Smooth muscle cell (in vitro differentiated cells): ENCODE data around the gene PITHD1. TPM values are rescaled to one million over a fixed set of nuclear protein-coding genes. Genes with fewer than 3 reads are reported as not detected.

Experiments used
- DNase-seq: peaks from one replicate; lab custom pipeline; 2025; ENCODE audit not compliant: unreplicated experiment; lab: John Stamatoyannopoulos, UW
- H2AFZ ChIP-seq: fragments of 200-600 bp; sonication (generic); 2 replicates; pipeline ENCODE4 v1.6.0; 2016; ENCODE audit warnings: antibody characterized with exemption, low read depth, mild to moderate bottlenecking
- H3F3A ChIP-seq: fragments of 200-600 bp; sonication (generic); 2 replicates; pipeline ENCODE4 v1.6.0; 2017; ENCODE audit warnings: antibody characterized with exemption, low read depth
- H3K27ac ChIP-seq: fragments of 200-600 bp; sonication (generic); 2 replicates; pipeline ENCODE4 v1.5.1; 2016; ENCODE audit warnings: low read depth, mild to moderate bottlenecking
- H3K27me3 ChIP-seq: fragments of 200-600 bp; sonication (generic); 2 replicates; pipeline ENCODE4 v1.6.1; 2016; ENCODE audit warnings: low read depth, mild to moderate bottlenecking
- H3K36me3 ChIP-seq: fragments of 200-600 bp; sonication (generic); 2 replicates; pipeline ENCODE4 v1.5.1; 2016; ENCODE audit warnings: low read depth
- H3K4me1 ChIP-seq: fragments of 200-600 bp; sonication (generic); 2 replicates; pipeline ENCODE4 v1.5.1; 2016; ENCODE audit warnings: low read depth
- H3K4me2 ChIP-seq: fragments of 200-600 bp; sonication (generic); 2 replicates; pipeline ENCODE4 v1.6.0; 2016; ENCODE audit warnings: mild to moderate bottlenecking
- H3K4me3 ChIP-seq: fragments of 200-600 bp; sonication (generic); 2 replicates; pipeline ENCODE4 v1.5.1; 2016; ENCODE audit warnings: mild to moderate bottlenecking
- H3K79me2 ChIP-seq: fragments of 200-600 bp; sonication (generic); 2 replicates; pipeline ENCODE4 v1.6.0; 2016; ENCODE audit warnings: low read depth, mild to moderate bottlenecking
- H3K9ac ChIP-seq: fragments of 200-600 bp; sonication (generic); 2 replicates; pipeline ENCODE4 v1.6.0; 2016; ENCODE audit warnings: low read depth
- H3K9me3 ChIP-seq: fragments of 200-600 bp; sonication (generic); replicated peaks from 2 replicates; pipeline ENCODE4 v1.5.1; 2016; ENCODE audit warnings: low read depth
- H4K20me1 ChIP-seq: fragments of 200-600 bp; sonication (generic); 2 replicates; pipeline ENCODE4 v1.6.0; 2016; ENCODE audit warnings: low read depth
- CTCF ChIP-seq: fragments of 200-600 bp; sonication (generic); IDR thresholded peaks from 2 replicates; pipeline ENCODE4 v1.5.1; 2017; ENCODE audit warnings: borderline replicate concordance, mild to moderate bottlenecking, antibody characterized with exemption; ENCODE audit not compliant: insufficient read depth, poor library complexity, severe bottlenecking
- WGBS: methylation state at CpG from one replicate; pipeline ENCODE4 v1.1.7; 2016; ENCODE audit warnings: low lambda C conversion rate; 5-methylcytosine and 5-hydroxymethylcytosine counted together
- polyA plus RNA-seq: library from polyadenylated mRNA; unstranded; fragments of >200 nt; fragmentation: Nextera tagmentation; extraction: Ambion mirVana; gene quantifications from 2 replicates; pipeline ENCODE4 v1.2.1, GENCODE V29; 2016
- total RNA-seq: library from RNA; depleted of rRNA; stranded (reverse); fragments of >200 nt; gene quantifications from 2 replicates; pipeline ENCODE4 v1.2.3, GENCODE V29; 2014

The PITHD1 gene
- total and polyA plus RNA-seq, 2 experiments from 2014 or later, result 32.0 to 49.6 TPM

GRCh38 chr1:23736437-23737134, 41.6 kb upstream of the PITHD1 start:
- TF ChIP-seq CTCF, result no peak
- Histone ChIP-seq H3K4me1 (no peaks in the 10 kb centered on the region), H3K36me3 (no peaks in the 10 kb centered on the region), H3K4me3 (no peak overlapping the region), H3K4me2 (no peak overlapping the region), H2AFZ (no peak overlapping the region), H4K20me1 (peaks cover 53% of the 10 kb centered on the region), H3K9me3 (no peaks in the 10 kb centered on the region), H3F3A (no peaks in the 10 kb centered on the region), H3K27me3 (no peaks in the 10 kb centered on the region), H3K27ac (no peak overlapping the region), H3K9ac (no peak overlapping the region), H3K79me2 (peaks cover 9% of the 10 kb centered on the region)
- no peak for DNase-seq
- WGBS, result 99% methylated on average over 7 of the region's 7 CpGs

GRCh38 chr1:23741609-23742008, 36.6 kb upstream of the PITHD1 start:
- Histone ChIP-seq H3F3A (peaks cover 5% of the 10 kb centered on the region), H3K79me2 (peaks cover 31% of the 10 kb centered on the region), H3K4me2 (no peak overlapping the region), H4K20me1 (peaks cover 41% of the 10 kb centered on the region), H2AFZ (no peak overlapping the region), H3K27ac (no peak overlapping the region), H3K4me1 (peaks cover 13% of the 10 kb centered on the region), H3K9ac (no peak overlapping the region), H3K9me3 (no peaks in the 10 kb centered on the region), H3K36me3 (no peaks in the 10 kb centered on the region), H3K4me3 (no peak overlapping the region), H3K27me3 (no peaks in the 10 kb centered on the region)
- 92% methylated on average over 5 of the region's 5 CpGs for WGBS
- no peak for DNase-seq
- no peak for TF ChIP-seq CTCF

GRCh38 chr1:23742670-23743286, 35.4 kb upstream of the PITHD1 start:
- no peak for TF ChIP-seq CTCF
- peak overlapping the region; percentile 95 for H3K4me3 ChIP-seq
- H3K27ac ChIP-seq, result peak overlapping the region; percentile 64
- peaks cover 44% of the 10 kb centered on the region for H4K20me1 ChIP-seq
- H3K79me2 ChIP-seq, result peaks cover 43% of the 10 kb centered on the region
- H3F3A ChIP-seq, result peaks cover 5% of the 10 kb centered on the region
- no peaks in the 10 kb centered on the region for H3K27me3 ChIP-seq
- no peaks in the 10 kb centered on the region for H3K9me3 ChIP-seq
- peak overlapping the region; percentile 62 for H3K9ac ChIP-seq
- H3K36me3 ChIP-seq, result no peaks in the 10 kb centered on the region
- H2AFZ ChIP-seq, result peak overlapping the region; percentile 95
- peak overlapping the region; percentile 98 for H3K4me2 ChIP-seq
- WGBS, result 18% methylated on average over 16 of the region's 28 CpGs
- H3K4me1 ChIP-seq, result peaks cover 13% of the 10 kb centered on the region
- peak; percentile 49 for DNase-seq
